ENCODE data around the gene HOXB9. TPM values are rescaled to one million over a fixed set of nuclear protein-coding genes. Genes with fewer than 3 reads are reported as not detected.

Gene HOXB9
- total and polyA plus RNA-seq, 9 of the 15 experiments (the other 6 are each of a cell fraction or from before 2014, with no cell fraction given): 3.1 to 196 (median 77.6) TPM

DNA sequence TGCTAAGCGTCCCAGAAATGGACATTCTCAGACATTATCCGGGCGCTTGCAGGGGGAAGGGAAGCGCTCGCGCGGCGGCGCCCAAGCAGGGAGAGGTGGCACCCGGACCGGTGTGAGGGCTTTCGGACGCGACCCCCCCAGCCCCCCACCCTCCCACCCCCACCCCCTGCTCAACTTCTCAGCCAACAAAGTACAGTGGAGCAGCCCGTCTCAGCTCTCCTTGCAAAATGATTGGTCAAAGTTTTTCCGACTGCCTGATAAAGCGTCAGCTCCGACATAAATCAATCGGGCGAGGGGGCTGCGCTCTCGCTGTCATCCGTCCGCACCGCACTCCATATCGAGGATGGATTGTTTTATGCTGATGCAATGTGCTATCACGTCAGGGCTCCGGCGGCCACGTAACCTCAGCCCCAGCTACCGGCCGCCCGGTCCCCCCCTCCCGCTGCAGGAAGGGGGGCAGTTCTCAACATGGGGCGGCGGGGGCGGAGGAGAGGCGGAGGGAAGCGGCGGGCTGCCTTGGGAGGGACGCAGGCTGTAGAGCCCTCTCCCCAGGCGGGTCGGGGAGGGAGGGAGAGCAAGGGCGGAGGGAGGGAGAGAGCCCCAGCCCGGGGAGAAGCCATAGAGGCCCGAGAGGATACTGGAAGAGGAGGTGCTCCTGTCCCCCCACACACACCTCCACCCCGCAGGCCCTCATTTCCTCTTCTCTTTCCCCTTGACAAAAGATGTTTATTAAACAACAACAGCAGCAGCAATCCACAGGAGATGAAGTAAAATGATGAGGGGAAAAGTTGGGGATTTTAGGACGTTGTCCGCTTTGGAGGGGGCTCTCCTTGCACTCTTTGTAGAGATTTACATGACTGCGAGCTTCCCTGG is at the start of gene HOXB9 (continued):
- TF ChIP-seq FIP1L1 (IDR thresholded peaks at IDR 0.05; ENCODE audit: low read depth, low read length, poor library complexity, severe bottlenecking): no peak
- no peak for TF ChIP-seq ZNF780A (CRISPR knock-in tag; IDR thresholded peaks at IDR 0.05)
- peak; percentile 32; the same call in 1 of the 2 replicates for TF ChIP-seq MTA1 (IDR thresholded peaks at IDR 0.05; ENCODE audit: borderline replicate concordance)
- peak; percentile 25 for TF ChIP-seq SMAD1 (IDR thresholded peaks at IDR 0.05; ENCODE audit: low read depth, low read length, partially characterized antibody)
- TF ChIP-seq TOE1 (IDR thresholded peaks at IDR 0.05; ENCODE audit: borderline replicate concordance): peak; percentile 69
- TF ChIP-seq TOE1 (CRISPR knock-in tag; IDR thresholded peaks at IDR 0.05; ENCODE audit: borderline replicate concordance, low read depth): no peak
- no peak; the same call in 1 of the 2 replicates for TF ChIP-seq ELF4 (CRISPR knock-in tag; IDR thresholded peaks at IDR 0.05)
- TF ChIP-seq, protein P1, sequence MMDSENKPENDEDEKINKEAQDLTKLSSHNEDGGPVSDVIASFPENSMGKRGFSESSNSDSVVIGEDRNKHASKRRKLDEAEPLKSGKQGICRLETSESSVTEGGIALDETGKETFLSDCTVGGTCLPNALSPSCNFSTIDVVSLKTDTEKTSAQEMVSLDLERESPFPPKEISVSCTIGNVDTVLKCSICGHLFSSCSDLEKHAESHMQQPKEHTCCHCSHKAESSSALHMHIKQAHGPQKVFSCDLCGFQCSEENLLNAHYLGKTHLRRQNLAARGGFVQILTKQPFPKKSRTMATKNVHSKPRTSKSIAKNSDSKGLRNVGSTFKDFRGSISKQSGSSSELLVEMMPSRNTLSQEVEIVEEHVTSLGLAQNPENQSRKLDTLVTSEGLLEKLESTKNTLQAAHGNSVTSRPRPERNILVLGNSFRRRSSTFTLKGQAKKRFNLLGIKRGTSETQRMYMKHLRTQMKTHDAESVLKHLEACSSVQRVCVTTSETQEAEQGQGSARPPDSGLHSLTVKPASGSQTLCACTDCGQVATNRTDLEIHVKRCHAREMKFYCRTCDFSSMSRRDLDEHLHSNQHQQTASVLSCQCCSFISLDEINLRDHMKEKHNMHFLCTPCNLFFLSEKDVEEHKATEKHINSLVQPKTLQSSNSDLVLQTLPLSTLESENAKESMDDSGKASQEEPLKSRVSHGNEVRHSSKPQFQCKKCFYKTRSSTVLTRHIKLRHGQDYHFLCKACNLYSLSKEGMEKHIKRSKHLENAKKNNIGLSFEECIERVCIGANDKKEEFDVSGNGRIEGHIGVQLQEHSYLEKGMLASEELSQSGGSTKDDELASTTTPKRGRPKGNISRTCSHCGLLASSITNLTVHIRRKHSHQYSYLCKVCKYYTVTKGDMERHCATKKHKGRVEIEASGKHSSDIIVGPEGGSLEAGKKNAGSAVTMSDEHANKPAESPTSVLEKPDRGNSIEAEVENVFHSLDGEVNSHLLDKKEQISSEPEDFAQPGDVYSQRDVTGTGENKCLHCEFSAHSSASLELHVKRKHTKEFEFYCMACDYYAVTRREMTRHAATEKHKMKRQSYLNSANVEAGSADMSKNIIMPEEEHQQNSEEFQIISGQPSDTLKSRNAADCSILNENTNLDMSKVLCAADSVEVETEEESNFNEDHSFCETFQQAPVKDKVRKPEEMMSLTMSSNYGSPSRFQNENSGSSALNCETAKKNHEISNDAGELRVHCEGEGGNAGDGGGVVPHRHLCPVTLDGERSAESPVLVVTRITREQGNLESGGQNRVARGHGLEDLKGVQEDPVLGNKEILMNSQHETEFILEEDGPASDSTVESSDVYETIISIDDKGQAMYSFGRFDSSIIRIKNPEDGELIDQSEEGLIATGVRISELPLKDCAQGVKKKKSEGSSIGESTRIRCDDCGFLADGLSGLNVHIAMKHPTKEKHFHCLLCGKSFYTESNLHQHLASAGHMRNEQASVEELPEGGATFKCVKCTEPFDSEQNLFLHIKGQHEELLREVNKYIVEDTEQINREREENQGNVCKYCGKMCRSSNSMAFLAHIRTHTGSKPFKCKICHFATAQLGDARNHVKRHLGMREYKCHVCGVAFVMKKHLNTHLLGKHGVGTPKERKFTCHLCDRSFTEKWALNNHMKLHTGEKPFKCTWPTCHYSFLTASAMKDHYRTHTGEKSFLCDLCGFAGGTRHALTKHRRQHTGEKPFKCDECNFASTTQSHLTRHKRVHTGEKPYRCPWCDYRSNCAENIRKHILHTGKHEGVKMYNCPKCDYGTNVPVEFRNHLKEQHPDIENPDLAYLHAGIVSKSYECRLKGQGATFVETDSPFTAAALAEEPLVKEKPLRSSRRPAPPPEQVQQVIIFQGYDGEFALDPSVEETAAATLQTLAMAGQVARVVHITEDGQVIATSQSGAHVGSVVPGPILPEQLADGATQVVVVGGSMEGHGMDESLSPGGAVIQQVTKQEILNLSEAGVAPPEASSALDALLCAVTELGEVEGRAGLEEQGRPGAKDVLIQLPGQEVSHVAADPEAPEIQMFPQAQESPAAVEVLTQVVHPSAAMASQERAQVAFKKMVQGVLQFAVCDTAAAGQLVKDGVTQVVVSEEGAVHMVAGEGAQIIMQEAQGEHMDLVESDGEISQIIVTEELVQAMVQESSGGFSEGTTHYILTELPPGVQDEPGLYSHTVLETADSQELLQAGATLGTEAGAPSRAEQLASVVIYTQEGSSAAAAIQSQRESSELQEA (IDR thresholded peaks at IDR 0.05; ENCODE audit: low read depth): no peak
- no peak for TF ChIP-seq KLF6 (CRISPR knock-in tag; IDR thresholded peaks at IDR 0.05; ENCODE audit: borderline replicate concordance)
- TF ChIP-seq MEF2D (tag; conservative IDR thresholded peaks at IDR 0.05; ENCODE audit: low read depth): 0 out of 2 replicates have a peak, but pooled peaks have one; percentile 33
- TF ChIP-seq SPI1 (IDR thresholded peaks at IDR 0.05; ENCODE audit: borderline replicate concordance, low read depth, low read length): no peak
- TF ChIP-seq L3MBTL2 (IDR thresholded peaks at IDR 0.05): no peak
- TF ChIP-seq, protein P2, sequence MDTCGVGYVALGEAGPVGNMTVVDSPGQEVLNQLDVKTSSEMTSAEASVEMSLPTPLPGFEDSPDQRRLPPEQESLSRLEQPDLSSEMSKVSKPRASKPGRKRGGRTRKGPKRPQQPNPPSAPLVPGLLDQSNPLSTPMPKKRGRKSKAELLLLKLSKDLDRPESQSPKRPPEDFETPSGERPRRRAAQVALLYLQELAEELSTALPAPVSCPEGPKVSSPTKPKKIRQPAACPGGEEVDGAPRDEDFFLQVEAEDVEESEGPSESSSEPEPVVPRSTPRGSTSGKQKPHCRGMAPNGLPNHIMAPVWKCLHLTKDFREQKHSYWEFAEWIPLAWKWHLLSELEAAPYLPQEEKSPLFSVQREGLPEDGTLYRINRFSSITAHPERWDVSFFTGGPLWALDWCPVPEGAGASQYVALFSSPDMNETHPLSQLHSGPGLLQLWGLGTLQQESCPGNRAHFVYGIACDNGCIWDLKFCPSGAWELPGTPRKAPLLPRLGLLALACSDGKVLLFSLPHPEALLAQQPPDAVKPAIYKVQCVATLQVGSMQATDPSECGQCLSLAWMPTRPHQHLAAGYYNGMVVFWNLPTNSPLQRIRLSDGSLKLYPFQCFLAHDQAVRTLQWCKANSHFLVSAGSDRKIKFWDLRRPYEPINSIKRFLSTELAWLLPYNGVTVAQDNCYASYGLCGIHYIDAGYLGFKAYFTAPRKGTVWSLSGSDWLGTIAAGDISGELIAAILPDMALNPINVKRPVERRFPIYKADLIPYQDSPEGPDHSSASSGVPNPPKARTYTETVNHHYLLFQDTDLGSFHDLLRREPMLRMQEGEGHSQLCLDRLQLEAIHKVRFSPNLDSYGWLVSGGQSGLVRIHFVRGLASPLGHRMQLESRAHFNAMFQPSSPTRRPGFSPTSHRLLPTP (IDR thresholded peaks at IDR 0.05; ENCODE audit: borderline replicate concordance, extremely low read depth, insufficient read length): no peak
- TF ChIP-seq NFATC3 (IDR thresholded peaks at IDR 0.05): no peak
- no peak for TF ChIP-seq ZNF41 (CRISPR knock-in tag; conservative IDR thresholded peaks at IDR 0.05)
- TF ChIP-seq RBM25 (IDR thresholded peaks at IDR 0.05; ENCODE audit: low read depth, low read length, severe bottlenecking): no peak

Measured in K562 (cell line).